HepG2 (cell line): Measurements from ENCODE around the gene USP14. TPM values are rescaled to one million over a fixed set of nuclear protein-coding genes. Genes with fewer than 3 reads are reported as not detected.

Experiments used
- FOSL2 ChIP-seq: sonication (generic); formaldehyde crosslinking; IDR thresholded peaks from 2 replicates; pipeline ENCODE4 v1.4.0; 2020; ENCODE audit warnings: missing genetic modification reagents
- NFKBIZ ChIP-seq: IDR thresholded peaks from 2 replicates; pipeline ENCODE4 v1.6.1; 2018; ENCODE audit warnings: missing genetic modification reagents, missing compliant biosample characterization
- REPIN1 ChIP-seq: sonication (generic); formaldehyde crosslinking; IDR thresholded peaks from 2 replicates; pipeline ENCODE4 v1.8.0; 2022; ENCODE audit warnings: missing genetic modification reagents, low read depth, mild to moderate bottlenecking, borderline replicate concordance
- SRF ChIP-seq: IDR thresholded peaks from 2 replicates; pipeline ENCODE4 v1.6.1; 2011; ENCODE audit warnings: mild to moderate bottlenecking, low read depth, low read length, moderate library complexity
- STAG1 ChIP-seq: sonication (generic); formaldehyde crosslinking; IDR thresholded peaks from 2 replicates; pipeline ENCODE4 v1.4.0; 2020; ENCODE audit warnings: missing genetic modification reagents
- TARDBP ChIP-seq: sonication (generic); formaldehyde crosslinking; IDR thresholded peaks from 2 replicates; pipeline ENCODE4 v1.8.0; 2022; ENCODE audit warnings: mild to moderate bottlenecking, missing genetic modification reagents
- THYN1 ChIP-seq: sonication (generic); formaldehyde crosslinking; IDR thresholded peaks from 2 replicates; pipeline ENCODE4 v1.8.1; 2023; ENCODE audit warnings: low read depth, mild to moderate bottlenecking, moderate library complexity, missing genetic modification reagents, borderline replicate concordance
- ZFX ChIP-seq: sonication (generic); formaldehyde crosslinking; IDR thresholded peaks from 2 replicates; pipeline ENCODE4 v1.4.0; 2020; ENCODE audit warnings: mild to moderate bottlenecking, low read depth, missing genetic modification reagents, moderate library complexity
- ZNF224 ChIP-seq: sonication (generic); formaldehyde crosslinking; IDR thresholded peaks from 2 replicates; pipeline ENCODE4 v1.5.0; 2020; ENCODE audit warnings: mild to moderate bottlenecking, missing genetic modification reagents
- ZNF232 ChIP-seq: sonication (generic); formaldehyde crosslinking; IDR thresholded peaks from 2 replicates; pipeline ENCODE4 v1.4.0; 2020; ENCODE audit warnings: missing genetic modification reagents, borderline replicate concordance
- ZNF484 ChIP-seq: sonication (generic); formaldehyde crosslinking; IDR thresholded peaks from 2 replicates; pipeline ENCODE4 v1.5.1; 2020; ENCODE audit warnings: mild to moderate bottlenecking, low read depth, missing genetic modification reagents, borderline replicate concordance
- ZNF775 ChIP-seq: sonication (generic); formaldehyde crosslinking; IDR thresholded peaks from 2 replicates; pipeline ENCODE4 v1.4.0; 2020; ENCODE audit warnings: missing genetic modification reagents, mild to moderate bottlenecking, moderate library complexity, borderline replicate concordance
- polyA plus RNA-seq, 8 experiments: library from polyadenylated mRNA; depleted of rRNA in 3 of 8; stranded (reverse) in 7 of 8; unstranded in 1 of 8; fragments of >200 nt; fragmentation: Illumina TruSeq in 4 of 8; extraction: Trizol in 4 of 8; gene quantifications; 2 replicates each; pipeline versions ENCODE4 v1.2.1 to v1.2.3, GENCODE V29; 2011 to 2016; ENCODE audit warnings: low read depth in 4 of 8, missing spikeins in 1 of 8, mixed read lengths in 1 of 8; ENCODE audit not compliant: insufficient read depth in 1 of 8
- total RNA-seq, 5 experiments: library from RNA; depleted of rRNA; stranded (reverse); fragments of >200 nt; fragmentation: Illumina TruSeq; extraction: Trizol; gene quantifications; 2 replicates each; pipeline ENCODE4 v1.2.3, GENCODE V29; 2016; ENCODE audit warnings: low read depth in 1 of 5
- TF ChIP-seq, protein P1 (sequence below): sonication (generic); formaldehyde crosslinking; IDR thresholded peaks from 2 replicates; pipeline ENCODE4 v1.4.0; 2020; ENCODE audit warnings: missing genetic modification reagents
- TF ChIP-seq, protein P2 (sequence below): sonication (generic); formaldehyde crosslinking; IDR thresholded peaks from 2 replicates; pipeline ENCODE4 v1.5.0; 2020; ENCODE audit warnings: missing genetic modification reagents
- TF ChIP-seq, protein P3 (sequence below): sonication (generic); formaldehyde crosslinking; IDR thresholded peaks from 2 replicates; pipeline ENCODE4 v1.4.0; 2020; ENCODE audit warnings: missing genetic modification reagents
- TF ChIP-seq, protein P4 (sequence below): IDR thresholded peaks from 2 replicates; pipeline ENCODE4 v1.6.1; 2012; ENCODE audit warnings: low read depth, low read length, improper control_type of control experiment
- TF ChIP-seq, protein P5 (sequence below): sonication (generic); formaldehyde crosslinking; conservative IDR thresholded peaks from 2 replicates; pipeline ENCODE4 v1.4.0; 2020; ENCODE audit warnings: missing genetic modification reagents
- TF ChIP-seq, protein P6 (sequence below): sonication (generic); formaldehyde crosslinking; IDR thresholded peaks from 2 replicates; pipeline ENCODE4 v1.8.0; 2023; ENCODE audit warnings: mild to moderate bottlenecking, missing genetic modification reagents

The USP14 gene
- total and polyA plus RNA-seq, 2 of the 13 experiments (the other 11 are each of a cell fraction or from before 2014, with no cell fraction given), result 14.7 to 16.6 TPM

DNA sequence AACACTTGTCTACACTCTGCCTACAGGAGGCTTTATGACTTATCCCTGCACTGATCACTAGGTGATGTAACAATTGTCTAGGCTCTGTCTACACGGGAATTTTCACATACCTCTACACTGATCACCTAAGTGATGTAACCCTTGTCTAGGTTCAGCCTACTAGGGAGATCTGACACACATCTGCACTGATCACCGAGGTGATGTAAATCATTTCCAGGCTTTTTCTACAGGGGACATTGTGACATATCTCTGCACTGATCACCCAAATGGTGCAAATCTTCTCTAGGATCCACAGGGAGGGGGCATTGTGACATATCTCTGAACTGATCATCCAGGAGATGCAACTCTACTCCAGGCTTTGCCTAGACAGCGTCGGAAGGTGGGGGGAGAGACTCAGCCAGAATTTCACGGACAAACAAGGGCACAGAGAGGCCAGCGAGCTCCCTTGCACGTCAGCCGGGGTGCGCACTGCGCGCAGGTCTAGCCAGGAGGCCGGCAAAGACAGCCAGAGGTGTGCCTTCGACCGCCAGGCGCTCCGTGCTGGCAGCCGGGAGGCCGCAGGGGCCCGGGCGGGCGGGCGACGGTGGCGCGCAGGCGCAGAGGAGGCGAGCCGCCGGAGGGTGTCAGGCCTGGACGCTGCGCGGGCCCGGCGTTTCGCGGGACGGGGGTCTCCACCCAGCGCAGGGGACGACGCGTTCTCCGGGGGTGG, 46.9 kb upstream of the USP14 start (continued):
- no peak for TF ChIP-seq STAG1 (CRISPR knock-in tag)
- peak; percentile 89 for TF ChIP-seq ZFX (CRISPR knock-in tag)
- TF ChIP-seq THYN1 (CRISPR knock-in tag), result no peak
- no peak for TF ChIP-seq TARDBP
- TF ChIP-seq, protein P1, sequence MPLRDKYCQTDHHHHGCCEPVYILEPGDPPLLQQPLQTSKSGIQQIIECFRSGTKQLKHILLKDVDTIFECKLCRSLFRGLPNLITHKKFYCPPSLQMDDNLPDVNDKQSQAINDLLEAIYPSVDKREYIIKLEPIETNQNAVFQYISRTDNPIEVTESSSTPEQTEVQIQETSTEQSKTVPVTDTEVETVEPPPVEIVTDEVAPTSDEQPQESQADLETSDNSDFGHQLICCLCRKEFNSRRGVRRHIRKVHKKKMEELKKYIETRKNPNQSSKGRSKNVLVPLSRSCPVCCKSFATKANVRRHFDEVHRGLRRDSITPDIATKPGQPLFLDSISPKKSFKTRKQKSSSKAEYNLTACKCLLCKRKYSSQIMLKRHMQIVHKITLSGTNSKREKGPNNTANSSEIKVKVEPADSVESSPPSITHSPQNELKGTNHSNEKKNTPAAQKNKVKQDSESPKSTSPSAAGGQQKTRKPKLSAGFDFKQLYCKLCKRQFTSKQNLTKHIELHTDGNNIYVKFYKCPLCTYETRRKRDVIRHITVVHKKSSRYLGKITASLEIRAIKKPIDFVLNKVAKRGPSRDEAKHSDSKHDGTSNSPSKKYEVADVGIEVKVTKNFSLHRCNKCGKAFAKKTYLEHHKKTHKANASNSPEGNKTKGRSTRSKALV (CRISPR knock-in tag), result peak; percentile 55; the same call in 1 of the 2 replicates
- TF ChIP-seq, protein P2, sequence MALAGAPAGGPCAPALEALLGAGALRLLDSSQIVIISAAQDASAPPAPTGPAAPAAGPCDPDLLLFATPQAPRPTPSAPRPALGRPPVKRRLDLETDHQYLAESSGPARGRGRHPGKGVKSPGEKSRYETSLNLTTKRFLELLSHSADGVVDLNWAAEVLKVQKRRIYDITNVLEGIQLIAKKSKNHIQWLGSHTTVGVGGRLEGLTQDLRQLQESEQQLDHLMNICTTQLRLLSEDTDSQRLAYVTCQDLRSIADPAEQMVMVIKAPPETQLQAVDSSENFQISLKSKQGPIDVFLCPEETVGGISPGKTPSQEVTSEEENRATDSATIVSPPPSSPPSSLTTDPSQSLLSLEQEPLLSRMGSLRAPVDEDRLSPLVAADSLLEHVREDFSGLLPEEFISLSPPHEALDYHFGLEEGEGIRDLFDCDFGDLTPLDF (CRISPR knock-in tag), result no peak
- TF ChIP-seq REPIN1, result no peak
- TF ChIP-seq, protein P3, sequence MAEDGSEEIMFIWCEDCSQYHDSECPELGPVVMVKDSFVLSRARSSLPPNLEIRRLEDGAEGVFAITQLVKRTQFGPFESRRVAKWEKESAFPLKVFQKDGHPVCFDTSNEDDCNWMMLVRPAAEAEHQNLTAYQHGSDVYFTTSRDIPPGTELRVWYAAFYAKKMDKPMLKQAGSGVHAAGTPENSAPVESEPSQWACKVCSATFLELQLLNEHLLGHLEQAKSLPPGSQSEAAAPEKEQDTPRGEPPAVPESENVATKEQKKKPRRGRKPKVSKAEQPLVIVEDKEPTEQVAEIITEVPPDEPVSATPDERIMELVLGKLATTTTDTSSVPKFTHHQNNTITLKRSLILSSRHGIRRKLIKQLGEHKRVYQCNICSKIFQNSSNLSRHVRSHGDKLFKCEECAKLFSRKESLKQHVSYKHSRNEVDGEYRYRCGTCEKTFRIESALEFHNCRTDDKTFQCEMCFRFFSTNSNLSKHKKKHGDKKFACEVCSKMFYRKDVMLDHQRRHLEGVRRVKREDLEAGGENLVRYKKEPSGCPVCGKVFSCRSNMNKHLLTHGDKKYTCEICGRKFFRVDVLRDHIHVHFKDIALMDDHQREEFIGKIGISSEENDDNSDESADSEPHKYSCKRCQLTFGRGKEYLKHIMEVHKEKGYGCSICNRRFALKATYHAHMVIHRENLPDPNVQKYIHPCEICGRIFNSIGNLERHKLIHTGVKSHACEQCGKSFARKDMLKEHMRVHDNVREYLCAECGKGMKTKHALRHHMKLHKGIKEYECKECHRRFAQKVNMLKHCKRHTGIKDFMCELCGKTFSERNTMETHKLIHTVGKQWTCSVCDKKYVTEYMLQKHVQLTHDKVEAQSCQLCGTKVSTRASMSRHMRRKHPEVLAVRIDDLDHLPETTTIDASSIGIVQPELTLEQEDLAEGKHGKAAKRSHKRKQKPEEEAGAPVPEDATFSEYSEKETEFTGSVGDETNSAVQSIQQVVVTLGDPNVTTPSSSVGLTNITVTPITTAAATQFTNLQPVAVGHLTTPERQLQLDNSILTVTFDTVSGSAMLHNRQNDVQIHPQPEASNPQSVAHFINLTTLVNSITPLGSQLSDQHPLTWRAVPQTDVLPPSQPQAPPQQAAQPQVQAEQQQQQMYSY, result no peak
- no peak; the same call in 1 of the 2 replicates for TF ChIP-seq ZNF484 (CRISPR knock-in tag)
- peak; percentile 65; the same call in 1 of the 2 replicates for TF ChIP-seq ZNF232 (CRISPR knock-in tag)
- TF ChIP-seq, protein P4, sequence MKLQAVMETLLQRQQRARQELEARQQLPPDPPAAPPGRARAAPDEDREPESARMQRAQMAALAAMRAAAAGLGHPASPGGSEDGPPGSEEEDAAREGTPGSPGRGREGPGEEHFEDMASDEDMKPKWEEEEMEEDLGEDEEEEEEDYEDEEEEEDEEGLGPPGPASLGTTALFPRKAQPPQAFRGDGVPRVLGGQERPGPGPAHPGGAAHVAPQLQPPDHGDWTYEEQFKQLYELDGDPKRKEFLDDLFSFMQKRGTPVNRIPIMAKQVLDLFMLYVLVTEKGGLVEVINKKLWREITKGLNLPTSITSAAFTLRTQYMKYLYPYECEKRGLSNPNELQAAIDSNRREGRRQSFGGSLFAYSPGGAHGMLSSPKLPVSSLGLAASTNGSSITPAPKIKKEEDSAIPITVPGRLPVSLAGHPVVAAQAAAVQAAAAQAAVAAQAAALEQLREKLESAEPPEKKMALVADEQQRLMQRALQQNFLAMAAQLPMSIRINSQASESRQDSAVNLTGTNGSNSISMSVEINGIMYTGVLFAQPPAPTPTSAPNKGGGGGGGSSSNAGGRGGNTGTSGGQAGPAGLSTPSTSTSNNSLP, result no peak
- TF ChIP-seq NFKBIZ (CRISPR knock-in tag), result no peak
- TF ChIP-seq ZNF224 (CRISPR knock-in tag), result no peak
- TF ChIP-seq FOSL2, result no peak
- TF ChIP-seq, protein P5, sequence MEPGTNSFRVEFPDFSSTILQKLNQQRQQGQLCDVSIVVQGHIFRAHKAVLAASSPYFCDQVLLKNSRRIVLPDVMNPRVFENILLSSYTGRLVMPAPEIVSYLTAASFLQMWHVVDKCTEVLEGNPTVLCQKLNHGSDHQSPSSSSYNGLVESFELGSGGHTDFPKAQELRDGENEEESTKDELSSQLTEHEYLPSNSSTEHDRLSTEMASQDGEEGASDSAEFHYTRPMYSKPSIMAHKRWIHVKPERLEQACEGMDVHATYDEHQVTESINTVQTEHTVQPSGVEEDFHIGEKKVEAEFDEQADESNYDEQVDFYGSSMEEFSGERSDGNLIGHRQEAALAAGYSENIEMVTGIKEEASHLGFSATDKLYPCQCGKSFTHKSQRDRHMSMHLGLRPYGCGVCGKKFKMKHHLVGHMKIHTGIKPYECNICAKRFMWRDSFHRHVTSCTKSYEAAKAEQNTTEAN (CRISPR knock-in tag), result peak; percentile 72; the same call in 1 of the 2 replicates
- TF ChIP-seq ZNF775 (CRISPR knock-in tag), result no peak
- no peak for TF ChIP-seq SRF
- TF ChIP-seq, protein P6, sequence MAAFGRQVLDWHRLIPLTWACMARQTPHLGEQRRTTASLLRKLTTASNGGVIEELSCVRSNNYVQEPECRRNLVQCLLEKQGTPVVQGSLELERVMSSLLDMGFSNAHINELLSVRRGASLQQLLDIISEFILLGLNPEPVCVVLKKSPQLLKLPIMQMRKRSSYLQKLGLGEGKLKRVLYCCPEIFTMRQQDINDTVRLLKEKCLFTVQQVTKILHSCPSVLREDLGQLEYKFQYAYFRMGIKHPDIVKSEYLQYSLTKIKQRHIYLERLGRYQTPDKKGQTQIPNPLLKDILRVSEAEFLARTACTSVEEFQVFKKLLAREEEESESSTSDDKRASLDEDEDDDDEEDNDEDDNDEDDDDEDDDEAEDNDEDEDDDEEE (CRISPR knock-in tag), result peak; percentile 76; the same call in 1 of the 2 replicates
